NT2/D1 (cell line): ENCODE measurements around the gene PPP1R15A.

Experiments
- SUZ12 ChIP-seq: IDR thresholded peaks from 2 replicates; pipeline ENCODE4 v1.6.1; 2011; ENCODE audit not compliant: insufficient read length, insufficient read depth; ENCODE audit errors: extremely low read depth
- ZNF274 ChIP-seq: IDR thresholded peaks from 2 replicates; pipeline ENCODE4 v1.6.1; 2011; ENCODE audit warnings: mild to moderate bottlenecking, low read depth, low read length

- TF ChIP-seq ZNF274 (no peak), SUZ12 (no peak)
Measured at GRCh38 chr19:48830088-48830487, 42.1 kb upstream of the PPP1R15A start.
